HG03066 (cell line): Measurements from ENCODE around the gene NELFA.

Experiments used
- ATAC-seq: cut with Tn5 transposase; IDR thresholded peaks from one replicate; pipeline ENCODE4 v1.9.1; 2021; ENCODE audit warnings: low read depth; ENCODE audit not compliant: unreplicated experiment

The NELFA gene

DNA sequence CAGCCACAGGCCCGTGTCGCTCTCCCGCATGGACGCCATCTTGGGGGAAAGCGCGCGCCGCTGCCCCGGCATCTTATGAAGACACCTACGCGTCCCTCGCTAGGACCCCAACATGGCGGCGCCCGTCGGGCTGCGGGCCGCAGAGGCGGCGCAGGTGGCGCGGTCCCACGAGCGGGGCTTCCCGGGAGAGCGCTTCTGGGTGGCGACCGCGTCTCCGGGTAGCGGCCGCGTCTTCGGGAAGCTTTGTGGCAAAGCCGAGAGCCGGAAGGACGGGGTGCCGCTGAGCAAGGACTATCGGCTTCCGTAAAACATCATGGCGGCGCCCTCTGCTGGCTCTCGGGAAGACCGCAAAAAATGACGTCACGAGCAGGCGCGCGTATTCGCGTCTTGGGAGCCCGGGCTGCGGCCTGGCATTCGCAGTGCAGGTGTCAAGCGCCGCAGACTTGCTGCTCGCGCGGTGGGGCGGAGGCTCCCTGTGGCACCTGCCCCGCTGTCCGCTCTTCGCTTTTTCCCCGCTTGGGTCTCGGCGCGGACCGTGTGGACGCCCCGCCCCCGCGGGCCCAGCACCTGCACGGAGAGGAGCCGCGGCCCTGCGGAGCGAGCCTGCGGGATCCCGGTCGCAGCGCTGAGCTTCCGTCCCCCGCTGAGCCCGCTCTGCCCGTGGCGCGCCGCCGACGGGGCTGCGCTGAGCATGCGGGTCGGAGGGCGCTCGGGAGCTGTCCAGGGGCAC lies at the start of gene NELFA:
NELFA (minus strand) TSS at position 54 of the 730 bp plus-strand sequence; CDS start at position 39, 15 bp downstream.
- peak; percentile 70 for ATAC-seq

DNA sequence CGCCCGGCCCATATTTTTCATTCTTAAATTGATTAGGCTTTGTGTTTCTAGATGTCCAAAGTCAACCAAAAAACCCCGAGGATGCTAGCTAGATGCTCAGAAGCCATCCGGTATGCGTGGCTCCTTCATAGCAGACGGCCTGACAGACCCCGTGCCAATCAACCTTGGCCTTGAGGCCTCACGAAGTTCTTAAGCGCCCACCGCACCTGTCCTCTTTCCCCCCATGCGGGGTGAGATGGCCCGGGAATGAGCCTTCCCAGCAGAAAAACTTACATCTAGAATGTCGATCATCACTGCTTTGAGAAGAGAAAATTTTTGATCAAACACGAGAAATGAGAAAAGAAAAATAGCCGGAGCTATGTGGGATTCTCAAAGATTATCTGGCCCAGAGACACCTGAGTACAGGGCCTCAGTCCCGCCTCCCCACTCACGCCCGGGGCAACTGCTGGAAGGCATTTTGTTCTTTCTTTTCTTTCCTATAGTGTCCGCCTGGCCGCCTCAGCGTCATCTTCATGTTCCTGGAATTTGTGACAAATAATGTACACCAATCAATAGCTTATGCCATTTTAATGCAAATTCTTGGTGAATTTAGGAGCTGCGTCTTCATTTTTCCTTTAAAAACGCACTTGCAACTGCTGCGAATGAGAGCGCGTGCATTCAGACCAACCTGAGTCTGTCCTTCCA lies 48.8 kb upstream of the NELFA start:
- no peak for ATAC-seq

DNA sequence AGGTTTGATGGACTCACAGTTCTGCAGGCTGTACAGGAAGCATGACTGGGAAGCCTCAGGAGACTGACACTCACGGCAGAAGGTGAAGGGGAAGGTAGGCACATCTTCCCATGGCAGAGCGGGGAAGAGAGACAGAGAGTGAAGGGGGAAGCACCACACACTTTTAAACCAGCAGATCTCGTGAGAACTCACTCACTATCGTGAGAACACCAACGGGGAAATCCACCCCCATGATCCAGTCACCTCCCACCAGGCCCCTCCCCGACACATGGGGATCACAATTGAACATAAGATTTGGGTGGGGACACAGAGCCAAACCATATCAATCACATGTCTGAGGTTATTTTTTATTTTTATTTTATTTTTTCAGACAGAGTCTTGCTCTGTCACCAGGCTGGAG lies 45.4 kb upstream of the NELFA start:
- ATAC-seq = no peak

DNA sequence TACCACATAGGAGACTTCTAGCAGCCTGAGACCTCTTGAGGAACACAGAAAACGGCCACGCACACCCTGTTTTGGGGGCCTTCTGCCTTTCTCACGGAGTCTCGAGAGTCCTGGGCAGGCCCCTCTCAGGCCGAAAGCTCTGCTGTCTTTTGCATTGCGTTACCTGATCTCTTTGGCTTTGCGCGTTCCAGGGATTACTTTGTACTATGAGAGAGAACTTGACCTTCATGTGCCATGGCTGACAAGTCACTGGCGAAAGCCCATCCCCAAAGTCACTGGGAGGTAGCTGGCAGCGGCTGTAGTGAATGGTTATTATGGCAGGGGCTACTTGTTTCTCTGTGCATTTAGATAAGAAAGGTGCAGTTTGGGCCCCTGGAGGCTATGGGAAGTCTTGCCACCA lies 42.3 kb upstream of the NELFA start:
- ATAC-seq = no peak

DNA sequence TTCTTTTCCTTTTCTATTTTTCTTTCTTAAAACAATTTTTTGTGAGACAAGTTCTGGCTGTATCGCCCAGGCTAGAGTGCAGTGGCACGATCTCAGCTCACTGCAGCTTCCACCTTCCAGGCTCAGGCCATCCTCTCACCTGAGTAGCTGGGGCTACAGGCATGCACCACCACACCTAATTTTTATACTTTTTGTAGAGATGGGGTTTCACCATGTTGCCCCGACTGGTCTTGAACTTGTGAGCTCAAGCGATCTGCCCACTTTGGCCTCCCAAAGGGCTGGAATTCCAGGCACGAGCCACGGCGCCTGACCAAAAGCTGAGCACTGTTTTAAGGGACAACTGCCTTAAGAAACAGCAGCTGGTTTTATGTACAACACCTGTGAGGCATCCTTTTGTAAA lies 41.0 kb upstream of the NELFA start:
- no peak for ATAC-seq

DNA sequence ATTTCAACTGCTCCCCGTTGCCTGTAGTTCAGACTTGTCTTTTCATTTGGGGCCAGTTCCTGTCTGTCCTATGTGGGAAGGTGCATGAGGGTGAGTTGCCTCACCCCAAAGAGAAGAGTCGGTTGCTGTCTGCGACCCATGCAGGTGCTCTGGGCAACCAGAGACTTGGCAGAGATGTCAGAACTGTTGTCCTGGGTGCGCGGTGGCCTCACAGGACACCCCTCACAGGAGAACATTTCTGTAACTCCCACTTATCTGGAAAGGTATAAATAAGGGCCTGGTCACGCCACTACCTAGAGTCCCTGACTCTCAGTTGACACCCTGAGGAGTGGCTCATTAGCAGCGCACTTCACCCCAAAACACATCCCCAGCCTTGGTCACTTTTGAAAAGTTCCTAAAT lies 40.6 kb upstream of the NELFA start:
- ATAC-seq = no peak

DNA sequence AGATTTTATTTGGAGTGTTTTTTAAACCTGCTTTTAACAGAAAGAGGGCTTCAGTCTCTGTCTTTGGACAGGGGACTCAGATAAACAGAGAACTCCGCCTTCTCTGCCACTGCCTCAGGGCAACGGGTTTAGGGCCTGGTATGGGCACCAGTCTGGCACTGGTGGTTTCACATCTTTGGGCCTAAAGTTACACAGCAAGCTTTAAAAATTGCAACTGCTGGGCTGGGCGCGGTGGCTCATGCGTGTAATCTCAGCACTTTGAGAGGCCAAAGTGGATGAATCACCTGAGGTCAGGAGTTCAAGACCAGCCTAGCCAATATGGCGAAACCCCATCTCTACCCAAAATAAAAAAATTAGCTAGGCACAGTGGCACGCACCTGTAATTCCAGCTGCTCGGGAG lies 40.1 kb upstream of the NELFA start:
- ATAC-seq = no peak

DNA sequence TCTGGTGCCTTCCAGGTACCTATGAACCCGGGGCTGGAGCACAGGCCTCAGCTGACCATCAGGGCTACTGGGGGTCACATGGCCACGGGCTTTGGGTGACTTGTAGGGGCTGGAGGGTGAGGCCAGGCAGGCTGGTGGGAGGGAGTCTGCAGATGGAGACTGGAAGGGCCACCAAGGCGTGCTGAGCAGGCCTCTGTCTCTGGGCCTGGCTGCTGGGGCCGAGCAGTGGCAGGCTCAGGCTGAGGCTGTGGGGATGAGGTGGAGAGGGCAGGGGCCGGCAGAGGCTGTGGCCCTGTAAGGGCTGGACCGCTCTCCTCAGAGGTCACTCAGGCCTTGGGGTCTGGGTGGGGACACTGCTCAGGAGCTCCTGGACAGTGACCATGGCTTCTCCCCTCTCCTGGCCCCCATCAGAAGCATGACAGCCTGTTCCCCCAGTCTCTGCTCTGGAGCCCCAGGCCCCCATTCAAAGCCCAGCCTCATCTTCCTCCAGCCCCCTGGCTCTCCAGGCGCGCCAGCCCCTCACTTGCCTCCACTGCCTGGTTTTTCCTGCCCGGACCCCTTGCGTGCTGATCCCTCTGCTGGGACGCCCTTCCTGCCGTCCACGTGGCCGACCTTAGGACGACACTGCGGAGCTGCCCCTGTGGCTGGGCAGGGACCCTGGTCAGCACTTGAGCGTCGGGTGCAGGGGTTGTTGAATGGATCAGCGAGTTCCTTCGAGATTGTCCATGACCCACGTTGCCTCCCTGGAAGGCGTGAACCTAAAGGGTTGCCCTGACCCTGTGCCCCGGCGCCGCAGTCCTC lies 39.2 kb upstream of the NELFA start:
- ATAC-seq = no peak

DNA sequence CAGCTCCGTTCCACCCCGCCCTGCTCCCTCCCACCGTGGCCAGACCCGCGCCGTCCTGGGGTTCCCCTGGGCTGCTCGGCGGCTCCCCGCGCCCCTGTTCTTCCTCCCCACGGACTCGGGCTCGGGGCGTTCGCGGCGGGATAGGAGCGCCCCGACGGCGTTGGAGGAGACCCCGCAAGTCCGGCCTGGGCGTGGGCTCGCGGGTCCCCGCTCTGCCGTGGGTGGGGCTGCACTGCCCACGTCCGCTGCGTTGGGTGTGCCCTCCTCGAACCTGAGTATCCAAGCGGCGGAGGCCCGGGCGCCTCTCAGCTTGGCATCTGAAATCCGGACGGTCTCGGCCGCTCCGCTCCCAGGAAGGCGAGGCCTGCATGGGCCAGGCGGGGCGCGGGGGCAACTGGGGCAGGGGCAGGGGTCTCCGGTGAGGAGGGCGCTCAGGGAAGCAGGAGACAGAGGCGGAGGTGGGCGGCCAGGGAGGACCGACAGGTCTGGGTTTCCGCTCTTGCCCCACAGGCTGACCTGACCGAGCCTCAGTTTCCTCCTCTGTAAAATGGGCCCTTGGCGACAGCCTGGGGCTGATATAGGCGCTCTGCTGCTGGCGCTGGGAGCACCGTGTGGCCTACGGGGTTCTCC lies 38.4 kb upstream of the NELFA start:
- ATAC-seq = no peak

DNA sequence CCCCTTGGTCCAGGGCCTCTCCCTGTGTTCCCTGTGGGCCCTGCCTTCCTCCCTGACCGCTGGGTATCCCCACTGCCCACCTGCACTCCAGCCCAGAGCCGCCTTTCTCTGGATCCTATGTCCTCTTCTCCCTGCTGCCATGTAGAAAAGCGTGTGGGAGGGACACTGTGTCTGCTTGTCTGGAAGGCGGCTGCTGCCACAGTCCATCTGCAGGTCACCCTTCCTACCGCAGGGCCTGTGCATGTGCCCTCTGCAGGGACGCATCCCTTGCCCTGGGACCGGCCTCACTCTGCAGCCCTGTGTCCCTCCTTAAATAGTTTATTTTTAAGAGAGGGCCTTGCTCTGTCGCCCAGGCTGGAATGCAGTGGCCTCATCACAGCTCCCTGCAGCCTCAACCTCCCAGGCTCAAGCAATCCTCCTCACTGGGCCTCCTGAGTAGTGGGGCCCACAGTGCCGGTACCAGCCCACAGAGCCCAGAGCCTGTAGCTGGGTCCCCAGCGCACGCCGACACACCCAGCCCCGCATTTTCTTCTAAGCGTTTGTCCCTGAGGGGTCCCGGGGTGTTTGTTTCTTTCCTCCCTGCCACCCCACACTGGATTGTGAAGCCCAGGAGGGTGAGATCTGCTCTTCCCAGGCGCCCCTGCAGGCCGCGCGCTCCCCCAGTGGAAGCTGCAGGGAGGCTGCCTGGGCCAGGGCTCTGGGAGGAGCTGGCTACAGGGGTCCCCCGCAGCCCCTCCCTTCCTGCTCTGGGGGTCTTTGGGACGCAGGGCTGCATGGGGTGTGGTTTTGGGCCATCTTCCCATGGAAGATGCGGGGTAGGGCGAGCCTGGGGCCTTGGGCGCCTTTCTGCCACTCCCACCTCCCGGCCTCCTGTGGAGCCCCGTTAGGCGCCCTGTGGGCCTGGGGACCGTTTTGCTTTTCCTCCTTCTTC lies 37.5 kb upstream of the NELFA start:
- no peak for ATAC-seq

DNA sequence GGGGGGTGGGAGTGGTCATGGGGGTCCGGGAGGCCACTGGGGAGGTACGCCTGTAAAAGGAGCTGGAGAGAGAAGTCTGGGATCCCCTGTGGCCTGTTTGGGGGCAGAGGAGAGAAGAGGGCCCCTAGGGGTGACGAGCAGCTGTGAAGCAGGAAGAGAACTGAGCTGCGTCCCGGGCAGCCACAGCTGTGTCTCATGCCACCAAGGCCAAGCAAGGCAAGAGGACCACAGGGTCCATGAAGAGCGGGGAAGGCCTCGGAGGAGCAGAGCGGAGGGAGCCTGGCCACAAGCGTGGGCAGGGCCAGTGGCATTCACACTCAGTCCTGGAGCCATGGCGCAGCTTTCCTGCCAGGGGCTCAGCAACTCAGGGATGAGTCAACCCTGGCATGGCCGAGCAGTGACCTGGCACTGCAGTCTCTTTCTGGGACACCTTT lies 36.8 kb upstream of the NELFA start:
- ATAC-seq = no peak

DNA sequence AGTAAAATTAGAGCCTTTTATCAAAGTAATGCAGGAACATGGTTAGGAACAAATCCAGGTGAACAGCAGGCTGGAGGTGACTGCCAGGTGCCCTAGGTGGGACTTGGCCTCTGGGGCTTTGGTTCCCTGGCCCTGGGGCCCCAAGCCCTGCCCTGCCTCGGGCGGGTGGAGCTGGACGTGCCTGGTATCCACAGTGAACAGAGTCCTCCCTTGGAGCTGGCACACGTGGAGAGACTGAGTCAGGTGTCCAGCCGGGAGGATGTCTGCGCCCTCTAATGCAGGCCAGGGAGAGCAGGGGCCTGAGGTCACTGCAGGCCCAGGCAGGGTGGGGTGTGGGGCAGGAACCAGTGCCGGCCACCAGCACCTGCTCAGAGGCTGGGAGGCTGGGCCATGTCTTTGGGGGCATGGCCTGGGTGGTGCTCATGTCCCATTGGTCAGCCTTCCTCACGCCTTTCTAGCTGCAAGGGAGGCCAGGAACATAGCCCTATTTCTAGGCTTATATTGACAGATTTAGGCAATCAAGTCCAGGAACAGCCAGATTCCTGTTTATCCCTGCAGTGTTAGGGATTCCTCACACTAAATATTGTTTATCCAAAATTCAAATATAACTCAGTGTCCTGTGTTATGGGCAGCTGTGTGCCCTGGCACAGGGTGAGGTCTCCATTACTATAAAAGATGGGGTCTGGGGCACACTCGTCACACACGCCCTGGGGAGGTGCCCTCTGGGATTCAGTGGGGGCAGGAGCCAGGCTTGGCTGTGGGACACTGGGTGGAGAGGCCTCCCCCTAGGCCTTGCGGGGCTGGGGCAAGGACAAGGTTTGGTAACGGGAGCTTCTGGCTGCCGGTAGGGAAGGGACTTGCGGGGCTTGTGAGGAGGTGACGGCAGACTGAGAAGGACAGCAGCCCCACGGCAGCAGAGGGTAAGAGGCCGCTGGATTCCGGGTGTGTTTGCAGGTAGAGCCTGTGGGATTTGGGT lies 36.1 kb upstream of the NELFA start:
- ATAC-seq = no peak

DNA sequence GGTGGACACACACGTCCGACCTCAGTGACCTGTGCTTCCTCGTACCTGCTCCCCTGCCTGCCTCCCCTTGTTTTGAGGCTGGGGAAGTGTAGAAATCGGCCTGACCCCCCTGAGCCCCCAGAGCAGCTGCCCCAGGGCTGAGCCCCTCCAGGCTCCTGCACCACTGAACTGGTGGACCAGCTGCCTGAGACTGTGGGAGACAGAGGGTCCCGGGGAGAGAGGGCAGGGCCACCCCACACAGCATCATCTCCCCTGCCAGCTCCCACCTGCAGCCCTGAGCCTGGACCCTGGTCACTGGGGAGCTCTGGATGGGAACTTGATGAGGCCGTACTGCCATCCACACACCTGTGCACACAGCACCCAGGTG lies 35.3 kb upstream of the NELFA start:
- ATAC-seq = no peak

DNA sequence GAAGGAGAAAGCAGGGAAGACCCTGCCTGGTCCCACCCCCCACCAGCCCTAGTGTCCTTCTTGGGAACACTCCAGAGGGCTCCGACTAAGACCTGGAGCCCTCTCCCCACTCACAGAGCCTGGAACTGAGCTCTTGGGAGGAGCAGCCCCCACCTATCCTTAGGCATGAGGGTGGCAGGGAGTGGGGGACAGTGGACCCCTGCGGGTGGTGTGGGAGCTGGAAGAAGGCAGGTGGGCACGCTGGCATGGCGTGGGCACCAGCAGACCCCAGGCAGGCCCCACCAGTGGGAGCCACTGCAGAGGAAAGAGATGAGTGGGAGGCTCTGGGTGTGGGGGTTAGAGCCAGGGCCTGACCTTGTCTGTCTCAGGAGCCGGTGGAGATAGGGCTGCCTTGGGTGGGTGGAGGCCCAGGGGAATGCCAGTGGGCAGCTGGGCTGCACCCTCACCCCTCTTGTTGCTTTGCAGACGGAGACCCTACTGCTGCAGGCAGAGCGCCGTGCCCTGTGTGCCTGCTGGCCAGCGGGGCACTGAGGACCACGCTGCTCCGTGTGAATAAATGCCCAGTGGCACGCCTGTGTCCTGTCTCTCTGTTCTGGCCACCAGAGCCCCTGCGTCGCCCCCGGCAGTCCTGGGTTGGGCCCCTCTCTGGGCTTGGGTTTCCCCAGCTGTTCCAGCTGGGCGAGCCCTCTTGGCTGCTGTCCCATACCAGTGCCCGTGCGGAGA lies 34.8 kb upstream of the NELFA start:
- ATAC-seq = no peak

DNA sequence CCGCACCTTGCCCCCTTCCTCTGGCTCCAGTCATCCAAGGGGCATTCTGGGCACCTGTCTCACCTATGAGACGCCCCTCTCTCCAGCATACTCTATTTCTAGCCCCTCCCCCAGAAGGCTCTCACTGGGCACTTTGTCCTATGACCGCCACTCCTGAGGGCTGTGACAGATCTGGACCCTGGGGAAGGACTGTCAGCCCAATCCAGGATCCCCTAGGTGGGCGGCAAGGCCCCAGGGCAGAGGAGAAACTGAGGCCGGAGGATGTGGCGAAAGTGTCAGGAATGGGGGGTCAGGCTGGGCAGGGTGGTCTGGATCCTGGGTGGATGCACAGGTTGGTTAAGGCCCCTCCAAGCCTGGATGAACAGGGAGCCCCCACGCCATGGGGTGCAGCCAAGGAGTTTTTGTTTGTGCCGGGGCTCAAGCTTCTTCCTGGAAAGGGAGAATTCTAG lies 34.2 kb upstream of the NELFA start:
- ATAC-seq = no peak

DNA sequence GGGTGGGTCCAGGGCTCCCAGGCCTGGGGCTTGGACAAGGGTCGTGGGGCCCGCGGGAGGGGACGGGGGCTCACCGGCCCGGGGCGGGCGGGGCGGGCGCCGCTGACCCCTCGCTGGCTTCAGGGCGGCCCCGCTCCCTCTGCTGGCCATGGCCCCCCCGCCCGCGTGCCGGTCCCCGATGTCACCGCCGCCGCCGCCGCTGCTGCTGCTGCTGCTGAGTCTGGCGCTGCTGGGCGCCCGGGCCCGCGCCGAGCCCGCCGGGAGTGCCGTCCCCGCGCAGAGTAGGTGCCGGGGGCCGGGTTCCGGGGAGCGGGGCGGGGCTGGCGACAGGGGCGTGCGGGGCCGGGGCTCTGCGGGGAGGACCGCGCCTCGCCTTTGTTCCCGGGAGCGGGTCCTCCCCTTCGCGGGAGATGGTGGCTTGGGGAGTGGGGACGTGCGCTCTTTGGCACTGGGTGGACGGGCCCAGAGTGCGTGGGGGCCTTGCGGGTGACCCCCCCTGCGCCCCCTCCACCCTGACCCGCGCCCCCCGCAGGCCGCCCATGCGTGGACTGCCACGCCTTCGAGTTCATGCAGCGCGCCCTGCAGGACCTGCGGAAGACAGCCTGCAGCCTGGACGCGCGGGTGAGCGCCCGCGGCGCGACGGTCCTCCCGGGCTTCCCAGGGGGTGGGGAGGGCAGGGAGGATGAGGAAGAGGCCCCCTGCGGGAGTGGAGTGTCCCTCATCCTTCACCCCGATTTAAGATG lies 33.6 kb upstream of the NELFA start:
- no peak for ATAC-seq
